ENCODE data around the gene STXBP5L. TPM values are rescaled to one million over a fixed set of nuclear protein-coding genes. Genes with fewer than 3 reads are reported as not detected.

STXBP5L gene
- total and polyA plus RNA-seq, 2 of the 4 experiments (the other 2 are of a cell fraction): not detected

DNA sequence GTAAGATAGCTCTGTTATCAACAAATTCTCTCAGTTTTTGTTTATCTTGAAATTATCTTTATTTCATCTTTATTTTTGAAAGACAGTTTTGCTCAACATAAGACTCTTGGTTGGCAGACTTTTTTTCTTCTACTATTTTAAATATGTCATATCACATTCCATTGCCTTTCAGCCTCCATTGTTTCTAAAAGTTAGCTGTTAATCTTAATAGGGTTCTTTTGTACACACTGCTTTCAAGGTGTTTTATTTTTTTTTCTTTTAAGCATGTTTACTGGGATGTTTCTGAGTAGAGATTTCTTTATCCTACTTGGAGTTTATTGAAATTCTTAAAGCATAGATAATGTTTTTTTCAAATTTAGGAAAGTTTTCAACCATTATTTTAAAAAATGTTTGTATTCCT lies 294.6 kb downstream of the STXBP5L start:
- no peak overlapping the region for H2AK9ac ChIP-seq (replicated peaks; ENCODE audit: low read depth, low read length, poor library complexity)
- no peaks in the 10 kb centered on the region for H3K27me3 ChIP-seq (ENCODE audit: control insufficient read depth, insufficient read depth, low read length)
- H4K20me1 ChIP-seq (ENCODE audit: insufficient read depth, low read length): no peaks in the 10 kb centered on the region
- in situ Hi-C loops (cut with MboI; ENCODE audit: low sequenced_read_pairs): no loop called here
- no peak overlapping the region for H2BK20ac ChIP-seq (ENCODE audit: low read depth, low read length)
- H3K9me1 ChIP-seq (ENCODE audit: insufficient read depth, low read length): no peaks in the 10 kb centered on the region
- H3K36me3 ChIP-seq (ENCODE audit: control insufficient read depth, insufficient read depth, low read length): no peaks in the 10 kb centered on the region
- no peaks in the 10 kb centered on the region for H3K79me1 ChIP-seq (ENCODE audit: low read depth in 1 of 2, low read length in 2 of 2)
- POLR2A ChIA-PET (ENCODE audit: unreplicated experiment): no interaction called here
- H3K14ac ChIP-seq (replicated peaks; ENCODE audit: low read depth, low read length): no peak overlapping the region
- no peak overlapping the region for H3K27ac ChIP-seq (ENCODE audit: insufficient read depth, low read length)
- no peak overlapping the region for H2AK5ac ChIP-seq (ENCODE audit: low read depth, low read length)
- H3K4me2 ChIP-seq (ENCODE audit: low read depth, low read length): no peak overlapping the region
- no TSS peak for BruUV-seq (replicated peaks)
- H4K91ac ChIP-seq (ENCODE audit: insufficient read depth, low read depth, low read length): no peak overlapping the region
- no peaks in the 10 kb centered on the region for H3K4me1 ChIP-seq (ENCODE audit: control insufficient read depth, insufficient read depth, low read length)
- H3K23ac ChIP-seq (ENCODE audit: low read depth, low read length): no peak overlapping the region
- CTCF ChIA-PET: no interaction called here
- dilution Hi-C loops (cut with HindIII; ENCODE audit: low sequenced_read_pairs, unreplicated experiment): no loop called here
- no peak overlapping the region for H3K4me3 ChIP-seq (ENCODE audit: insufficient read depth, low read depth, low read length)
- no peak overlapping the region for H2BK15ac ChIP-seq (ENCODE audit: low read depth, low read length)
- no peak overlapping the region for H4K8ac ChIP-seq (ENCODE audit: low read depth in 2 of 2, low read length in 2 of 2)
- TF ChIP-seq MAZ (IDR thresholded peaks at IDR 0.05; ENCODE audit: borderline replicate concordance, low read depth, low read length): no peak
- no peak for TF ChIP-seq CHD1 (IDR thresholded peaks at IDR 0.05; ENCODE audit: low read depth, low read length)
- TF ChIP-seq, protein P1, sequence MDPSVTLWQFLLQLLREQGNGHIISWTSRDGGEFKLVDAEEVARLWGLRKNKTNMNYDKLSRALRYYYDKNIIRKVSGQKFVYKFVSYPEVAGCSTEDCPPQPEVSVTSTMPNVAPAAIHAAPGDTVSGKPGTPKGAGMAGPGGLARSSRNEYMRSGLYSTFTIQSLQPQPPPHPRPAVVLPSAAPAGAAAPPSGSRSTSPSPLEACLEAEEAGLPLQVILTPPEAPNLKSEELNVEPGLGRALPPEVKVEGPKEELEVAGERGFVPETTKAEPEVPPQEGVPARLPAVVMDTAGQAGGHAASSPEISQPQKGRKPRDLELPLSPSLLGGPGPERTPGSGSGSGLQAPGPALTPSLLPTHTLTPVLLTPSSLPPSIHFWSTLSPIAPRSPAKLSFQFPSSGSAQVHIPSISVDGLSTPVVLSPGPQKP (IDR thresholded peaks at IDR 0.05; ENCODE audit: borderline replicate concordance, low read depth, low read length): no peak
- TF ChIP-seq RAD21 (IDR thresholded peaks at IDR 0.05; ENCODE audit: low read length): no peak
- TF ChIP-seq BHLHE40 (IDR thresholded peaks at IDR 0.05; ENCODE audit: low read depth, low read length): no peak
- TF ChIP-seq NFE2L2 (IDR thresholded peaks at IDR 0.05; ENCODE audit: low read depth, low read length): no peak
- TF ChIP-seq, protein P2, sequence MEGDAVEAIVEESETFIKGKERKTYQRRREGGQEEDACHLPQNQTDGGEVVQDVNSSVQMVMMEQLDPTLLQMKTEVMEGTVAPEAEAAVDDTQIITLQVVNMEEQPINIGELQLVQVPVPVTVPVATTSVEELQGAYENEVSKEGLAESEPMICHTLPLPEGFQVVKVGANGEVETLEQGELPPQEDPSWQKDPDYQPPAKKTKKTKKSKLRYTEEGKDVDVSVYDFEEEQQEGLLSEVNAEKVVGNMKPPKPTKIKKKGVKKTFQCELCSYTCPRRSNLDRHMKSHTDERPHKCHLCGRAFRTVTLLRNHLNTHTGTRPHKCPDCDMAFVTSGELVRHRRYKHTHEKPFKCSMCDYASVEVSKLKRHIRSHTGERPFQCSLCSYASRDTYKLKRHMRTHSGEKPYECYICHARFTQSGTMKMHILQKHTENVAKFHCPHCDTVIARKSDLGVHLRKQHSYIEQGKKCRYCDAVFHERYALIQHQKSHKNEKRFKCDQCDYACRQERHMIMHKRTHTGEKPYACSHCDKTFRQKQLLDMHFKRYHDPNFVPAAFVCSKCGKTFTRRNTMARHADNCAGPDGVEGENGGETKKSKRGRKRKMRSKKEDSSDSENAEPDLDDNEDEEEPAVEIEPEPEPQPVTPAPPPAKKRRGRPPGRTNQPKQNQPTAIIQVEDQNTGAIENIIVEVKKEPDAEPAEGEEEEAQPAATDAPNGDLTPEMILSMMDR (conservative IDR thresholded peaks at IDR 0.05; ENCODE audit: low read depth, low read length): no peak
- TF ChIP-seq CEBPB (IDR thresholded peaks at IDR 0.05; ENCODE audit: low read depth, low read length): no peak
- no peak overlapping the region for H2BK120ac ChIP-seq (ENCODE audit: low read depth, low read length)
- H3K9me3 ChIP-seq (ENCODE audit: control insufficient read depth, insufficient read depth, low read length): 0 out of 2 replicates have a peak, but pooled peaks cover 2% of the 10 kb centered on the region
- no peak overlapping the region for H3K56ac ChIP-seq (ENCODE audit: extremely low read depth, insufficient read depth, low read length)
- no peak for ATAC-seq (ENCODE audit: low read depth)
- DNase-seq: no peak
- no peak overlapping the region for H2AFZ ChIP-seq (replicated peaks; ENCODE audit: low read length, poor library complexity)
- no peak overlapping the region for H2BK5ac ChIP-seq (ENCODE audit: low read depth, low read length, poor library complexity, severe bottlenecking)
- intact Hi-C loops (cut with micrococcal nuclease): no loop called here
- no peak overlapping the region for H3K4ac ChIP-seq (ENCODE audit: low read depth, low read length)
- no peak overlapping the region for H3K18ac ChIP-seq (ENCODE audit: low read depth, low read length)
- H3K9ac ChIP-seq (ENCODE audit: low read depth, low read length): no peak overlapping the region
- no peak overlapping the region for H4K5ac ChIP-seq (ENCODE audit: low read depth, low read length)
